ENCODE measurements around the gene UBE2I. TPM values are rescaled to one million over a fixed set of nuclear protein-coding genes. Genes with fewer than 3 reads are reported as not detected.

The UBE2I gene
- total RNA-seq, 1 experiment from 2014 or later: 212 TPM

- no peak overlapping the region for H3K4me3 ChIP-seq (replicated peaks in 1 of 2; ENCODE audit: low read depth in 1 of 2, low read length in 2 of 2)
- no peak for ATAC-seq
- no peak for DNase-seq (ENCODE audit: low read depth, low spot score)
- RAD21 ChIA-PET (ENCODE audit: low non-redundant PET in 1 of 2, low total read pairs in 2 of 2, uncharacterized antibody in 2 of 2, unreplicated experiment in 2 of 2): no interaction called here
- H3K27me3 ChIP-seq (ENCODE audit: insufficient read depth, low read length): no peaks in the 10 kb centered on the region
- CTCF ChIA-PET: no interaction called here
- H4K20me1 ChIP-seq (ENCODE audit: insufficient read depth): peaks cover 4% of the 10 kb centered on the region; the same call in 1 of the 2 replicates
- BruUV-seq (replicated peaks): no TSS peak
- intact Hi-C loops (cut with micrococcal nuclease): no loop called here
- peaks cover 8 to 11% of the 10 kb centered on the region in 2 experiments; a peak in 3 of 4 replicates for H3K36me3 ChIP-seq (ENCODE audit: control insufficient read depth in 1 of 2, insufficient read depth in 2 of 2, low read length in 2 of 2)
- no peak for TF ChIP-seq RAD21 (IDR thresholded peaks at IDR 0.05; ENCODE audit: low read depth)
- TF ChIP-seq EZH2 (IDR thresholded peaks at IDR 0.05): no peak
- TF ChIP-seq TCF7L2 (IDR thresholded peaks at IDR 0.05; ENCODE audit: borderline replicate concordance, extremely low read depth, insufficient read depth, insufficient read length): no peak
- TF ChIP-seq YY1 (IDR thresholded peaks at IDR 0.05; ENCODE audit: extremely low read depth, insufficient replicate concordance, low read depth, low read length): no peak
- no peak for TF ChIP-seq POLR2AphosphoS5 (IDR thresholded peaks at IDR 0.05; ENCODE audit: low read depth, low read length)
- TF ChIP-seq EGR1 (IDR thresholded peaks at IDR 0.05; ENCODE audit: low read depth): no peak
- TF ChIP-seq SP1 (IDR thresholded peaks at IDR 0.05; ENCODE audit: low read depth): no peak
- no peak for TF ChIP-seq ZBTB33 (IDR thresholded peaks at IDR 0.05; ENCODE audit: extremely low read depth, insufficient replicate concordance, low read length)
- no peak for TF ChIP-seq ELF1 (IDR thresholded peaks at IDR 0.05; ENCODE audit: borderline replicate concordance, low read depth)
- POLR2A ChIA-PET: no interaction called here
- no peak overlapping the region for H3K27ac ChIP-seq (ENCODE audit: low read depth, low read length)
- H3K9ac ChIP-seq (ENCODE audit: low read length): no peak overlapping the region
- no peak overlapping the region for H2AFZ ChIP-seq (ENCODE audit: low read depth, low read length, poor library complexity, severe bottlenecking)
- no peak overlapping the region for H3K4me2 ChIP-seq (ENCODE audit: low read length)
- H3K9me3 ChIP-seq (ENCODE audit: control insufficient read depth in 1 of 2, insufficient read depth in 1 of 2, low read depth in 1 of 2, low read length in 2 of 2): no peaks in the 10 kb centered on the region; a peak in 1 of 4 replicates
- no peaks in the 10 kb centered on the region for H3K9me2 ChIP-seq (ENCODE audit: insufficient read depth)
- peaks cover 10% of the 10 kb centered on the region in 2 experiments; a peak in 3 of 4 replicates for H3K4me1 ChIP-seq (ENCODE audit: control insufficient read depth in 1 of 2, insufficient read depth in 2 of 2, low read length in 2 of 2)
- no peaks in the 10 kb centered on the region for H3K79me2 ChIP-seq (ENCODE audit: insufficient read depth, low read length)
Observed at GRCh38 chr16:1326946-1327618, 17.6 kb downstream of the UBE2I start.

Measured in HCT116 (cell line).